DND-41 (cell line): Measurements from ENCODE around the gene JAZF1.

Experiments used
- ATAC-seq: fragments of 200-7000 bp; cut with Tn5 transposase; 3 replicates; pipeline ENCODE4 v1.9.1; 2021; ENCODE audit warnings: low read depth; ENCODE audit not compliant: insufficient read depth
- DNase-seq: peaks from one replicate; pipeline ENCODE4 v3.0.0-alpha.2; 2020
- H2AFZ ChIP-seq: 2 replicates; pipeline ENCODE4 v1.6.0; 2012; ENCODE audit warnings: low read depth, low read length
- H3K27ac ChIP-seq: 2 replicates; pipeline ENCODE4 v1.5.1; 2012; ENCODE audit warnings: low read length, inconsistent platforms
- H3K27me3 ChIP-seq: fragments of 200-600 bp; sonication (generic); 2 replicates; pipeline ENCODE4 v1.6.0; 2012; ENCODE audit warnings: low read length, mild to moderate bottlenecking, inconsistent platforms; ENCODE audit not compliant: insufficient read depth, poor library complexity
- H3K36me3 ChIP-seq: 2 replicates; pipeline ENCODE4 v1.5.1; 2012; ENCODE audit warnings: low read length, inconsistent platforms; ENCODE audit not compliant: insufficient read depth
- H3K4me1 ChIP-seq: 2 replicates; pipeline ENCODE4 v1.5.1; 2012; ENCODE audit warnings: mild to moderate bottlenecking, low read length; ENCODE audit not compliant: insufficient read depth
- H3K4me2 ChIP-seq: 2 replicates; pipeline ENCODE4 v1.6.0; 2012; ENCODE audit warnings: mild to moderate bottlenecking, moderate library complexity, low read length, inconsistent platforms; ENCODE audit not compliant: insufficient read depth
- H3K4me3 ChIP-seq, 2 experiments: fragments of 200-600 bp in 1 of 2; shearing (Covaris generic) in 1 of 2; 2 replicates each; pipeline ENCODE4 v1.5.1; 2012 to 2016; ENCODE audit warnings: inconsistent platforms in 2 of 2, low read length in 2 of 2, mild to moderate bottlenecking in 2 of 2, low read depth in 1 of 2, moderate library complexity in 1 of 2
- H3K79me2 ChIP-seq: 2 replicates; pipeline ENCODE4 v1.6.0; 2012; ENCODE audit warnings: low read length, inconsistent platforms; ENCODE audit not compliant: insufficient read depth
- H3K9ac ChIP-seq: 2 replicates; pipeline ENCODE4 v1.6.0; 2012; ENCODE audit warnings: low read depth, mild to moderate bottlenecking, inconsistent platforms, low read length, moderate library complexity
- H3K9me3 ChIP-seq: 2 replicates; pipeline ENCODE4 v1.5.1; 2012; ENCODE audit warnings: low read length, moderate library complexity, mild to moderate bottlenecking, inconsistent platforms; ENCODE audit not compliant: insufficient read depth, severe bottlenecking
- H4K20me1 ChIP-seq: 2 replicates; pipeline ENCODE4 v1.6.0; 2012; ENCODE audit warnings: low read length; ENCODE audit not compliant: insufficient read depth
- EZH2 ChIP-seq: IDR thresholded peaks from 3 replicates; pipeline ENCODE4 v1.6.1; 2012; ENCODE audit warnings: borderline replicate concordance, low read depth, mild to moderate bottlenecking, moderate library complexity, low read length, inconsistent platforms; ENCODE audit not compliant: severe bottlenecking
- TF ChIP-seq, protein P1 (sequence below): IDR thresholded peaks from 2 replicates; pipeline ENCODE4 v1.5.1; 2012; ENCODE audit warnings: borderline replicate concordance, low read length, moderate library complexity, mild to moderate bottlenecking; ENCODE audit not compliant: poor library complexity, severe bottlenecking; ENCODE audit errors: extremely low read depth

The JAZF1 gene

DNA sequence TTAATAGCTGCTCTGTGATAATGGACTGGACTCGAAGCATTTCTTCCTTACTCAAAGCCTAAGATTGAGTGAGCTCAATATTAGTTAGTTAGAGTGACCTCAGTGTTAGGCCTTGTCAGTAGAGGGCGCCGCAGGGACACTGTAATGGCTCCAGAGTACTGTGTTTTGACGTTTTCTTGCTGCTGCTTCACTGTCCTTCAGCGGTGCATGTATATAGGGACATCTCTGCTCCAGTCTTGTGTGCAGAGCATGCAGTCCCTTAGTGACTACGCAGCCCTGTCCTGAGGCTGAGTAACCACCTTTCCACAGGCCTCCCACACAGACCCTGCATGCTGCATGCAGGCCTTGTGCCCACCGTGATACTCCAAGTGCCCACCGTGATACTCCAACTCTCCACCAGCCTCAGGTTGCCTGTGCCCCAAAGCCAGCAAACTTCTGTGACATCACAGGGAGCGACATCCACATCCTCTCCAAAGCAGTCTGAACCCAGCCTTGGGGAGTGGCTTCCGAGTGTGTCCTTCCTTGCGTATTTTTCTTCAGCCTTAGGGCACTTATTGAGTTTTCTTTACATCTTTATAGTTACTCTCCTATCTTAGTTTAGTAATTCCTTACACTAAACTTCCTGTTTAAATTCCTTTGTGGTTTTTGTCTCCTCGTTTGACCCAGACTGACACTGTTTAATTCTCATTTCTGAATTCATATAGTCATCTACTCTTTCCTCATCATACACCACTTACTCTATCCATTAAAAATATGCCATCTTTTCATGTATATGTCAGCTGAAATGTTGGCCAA, 118.2 kb downstream of the JAZF1 start:
- DNase-seq = peak; percentile 51
- Histone ChIP-seq H3K27me3 (no peaks in the 10 kb centered on the region), H3K79me2 (no peaks in the 10 kb centered on the region), H2AFZ (no peak overlapping the region), H4K20me1 (peaks cover 8% of the 10 kb centered on the region), H3K9me3 (no peaks in the 10 kb centered on the region), H3K27ac (no peak overlapping the region), H3K4me2 (no peak overlapping the region), H3K36me3 (no peaks in the 10 kb centered on the region), H3K4me1 (peaks cover 9% of the 10 kb centered on the region), H3K9ac (no peak overlapping the region), H3K4me3 (0 out of 4 replicates have a peak overlapping the region, but pooled peaks of 1 of the 2 experiments have one; percentile 8)
- TF ChIP-seq, protein P1, sequence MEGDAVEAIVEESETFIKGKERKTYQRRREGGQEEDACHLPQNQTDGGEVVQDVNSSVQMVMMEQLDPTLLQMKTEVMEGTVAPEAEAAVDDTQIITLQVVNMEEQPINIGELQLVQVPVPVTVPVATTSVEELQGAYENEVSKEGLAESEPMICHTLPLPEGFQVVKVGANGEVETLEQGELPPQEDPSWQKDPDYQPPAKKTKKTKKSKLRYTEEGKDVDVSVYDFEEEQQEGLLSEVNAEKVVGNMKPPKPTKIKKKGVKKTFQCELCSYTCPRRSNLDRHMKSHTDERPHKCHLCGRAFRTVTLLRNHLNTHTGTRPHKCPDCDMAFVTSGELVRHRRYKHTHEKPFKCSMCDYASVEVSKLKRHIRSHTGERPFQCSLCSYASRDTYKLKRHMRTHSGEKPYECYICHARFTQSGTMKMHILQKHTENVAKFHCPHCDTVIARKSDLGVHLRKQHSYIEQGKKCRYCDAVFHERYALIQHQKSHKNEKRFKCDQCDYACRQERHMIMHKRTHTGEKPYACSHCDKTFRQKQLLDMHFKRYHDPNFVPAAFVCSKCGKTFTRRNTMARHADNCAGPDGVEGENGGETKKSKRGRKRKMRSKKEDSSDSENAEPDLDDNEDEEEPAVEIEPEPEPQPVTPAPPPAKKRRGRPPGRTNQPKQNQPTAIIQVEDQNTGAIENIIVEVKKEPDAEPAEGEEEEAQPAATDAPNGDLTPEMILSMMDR = peak; percentile 68
- TF ChIP-seq EZH2 = no peak
- peak; percentile 76 for ATAC-seq

DNA sequence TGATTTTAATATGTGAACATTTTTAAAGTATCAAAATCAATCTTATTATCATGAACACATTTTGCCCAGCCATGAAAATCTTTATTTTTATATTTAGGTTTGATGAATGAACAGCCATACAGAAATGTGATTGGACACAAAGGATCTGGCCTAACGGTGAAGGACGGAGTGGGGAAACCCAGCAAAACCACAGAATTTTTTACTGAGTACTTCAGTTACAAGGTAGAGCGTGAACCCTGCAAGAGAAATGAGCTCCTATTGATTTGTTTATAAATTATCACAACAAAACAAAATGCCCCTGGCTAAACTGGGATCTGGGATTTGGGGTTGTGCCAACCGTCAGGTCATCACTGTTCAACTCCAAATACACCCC, 118.8 kb downstream of the JAZF1 start:
- H3K4me3 ChIP-seq = no peak overlapping the region
- H3K9ac ChIP-seq = no peak overlapping the region
- H3K79me2 ChIP-seq = no peaks in the 10 kb centered on the region
- no peak for DNase-seq
- TF ChIP-seq, protein P1 = no peak
- TF ChIP-seq EZH2 = no peak
- no peaks in the 10 kb centered on the region for H3K27me3 ChIP-seq
- H2AFZ ChIP-seq = no peak overlapping the region
- H3K9me3 ChIP-seq = no peaks in the 10 kb centered on the region
- no peak overlapping the region for H3K4me2 ChIP-seq
- no peak overlapping the region for H3K27ac ChIP-seq
- no peaks in the 10 kb centered on the region for H3K36me3 ChIP-seq
- H3K4me1 ChIP-seq = peaks cover 9% of the 10 kb centered on the region
- H4K20me1 ChIP-seq = peaks cover 4% of the 10 kb centered on the region
- ATAC-seq = no peak

DNA sequence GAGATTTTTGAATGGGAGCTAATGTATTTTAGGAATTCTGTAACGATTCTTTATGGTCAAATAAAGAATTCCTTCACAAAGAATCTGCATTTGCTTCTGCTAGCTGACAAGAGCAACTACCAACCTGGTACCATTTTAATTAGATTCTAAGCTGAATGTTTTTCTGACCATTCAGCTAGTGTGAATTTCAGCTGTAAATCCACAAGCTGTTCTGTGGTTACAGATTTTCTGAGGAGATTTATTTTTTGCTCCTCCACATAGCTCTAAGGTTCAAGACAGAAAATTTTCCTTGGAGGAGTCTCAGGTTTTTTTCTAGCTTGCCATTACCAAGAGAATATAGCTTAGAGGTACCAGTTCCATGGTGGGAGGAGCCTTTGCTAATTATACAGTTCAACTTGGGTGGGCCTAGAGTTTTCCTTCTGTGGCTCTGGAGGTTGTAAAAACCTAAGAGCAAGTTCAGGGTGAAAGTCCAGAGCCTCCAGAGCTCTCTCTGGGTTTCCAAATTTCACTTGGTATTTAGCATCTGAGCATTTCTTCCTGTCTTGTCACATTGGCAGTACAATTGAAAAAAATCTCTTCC, 120.1 kb downstream of the JAZF1 start:
- H3K4me3 ChIP-seq = no peak overlapping the region
- H3K4me2 ChIP-seq = no peak overlapping the region
- no peaks in the 10 kb centered on the region for H3K36me3 ChIP-seq
- no peak overlapping the region for H3K9ac ChIP-seq
- peaks cover 4% of the 10 kb centered on the region for H4K20me1 ChIP-seq
- DNase-seq (no peak), ATAC-seq (no peak)
- no peaks in the 10 kb centered on the region for H3K27me3 ChIP-seq
- no peaks in the 10 kb centered on the region for H3K9me3 ChIP-seq
- H2AFZ ChIP-seq = no peak overlapping the region
- TF ChIP-seq EZH2 = no peak
- TF ChIP-seq, protein P1 = no peak
- H3K27ac ChIP-seq = no peak overlapping the region
- peaks cover 9% of the 10 kb centered on the region for H3K4me1 ChIP-seq
- no peaks in the 10 kb centered on the region for H3K79me2 ChIP-seq
